OCI-LY7 (cell line): Measurements from ENCODE around the gene LINGO3.

Experiments
- CTCF ChIP-seq: fragments of 200-600 bp; sonication (generic); conservative IDR thresholded peaks from 2 replicates; pipeline ENCODE4 v1.5.1; 2014; ENCODE audit warnings: mild to moderate bottlenecking, antibody characterized with exemption, low read length, moderate library complexity, mixed read lengths
- EZH2phosphoT487 ChIP-seq: fragments of 200-600 bp; sonication (generic); IDR thresholded peaks from 2 replicates; pipeline ENCODE4 v1.6.1; 2018; ENCODE audit warnings: low read depth, borderline replicate concordance, mild to moderate bottlenecking, mixed run types, antibody characterized with exemption, low read length, moderate library complexity, mixed read lengths

- TF ChIP-seq CTCF (no peak), EZH2phosphoT487 (no peak)
Measured at GRCh38 chr19:2330255-2330631, 22.3 kb upstream of the LINGO3 start.
